ENCODE measurements around the gene STXBP6.

STXBP6 gene

GRCh38 chr14:24960816-24961215 lies 89.1 kb downstream of the STXBP6 start:
- Mint-ChIP-seq H3K36me3 (ENCODE audit: insufficient read depth) (no peaks in the 10 kb centered on the region), H3K4me1 (ENCODE audit: low read depth in 2 of 2) (no peaks in the 10 kb centered on the region), H3K9me3 (no peaks in the 10 kb centered on the region), H3K4me3 (no peak overlapping the region), H3K27me3 (peaks cover 2 to 26% of the 10 kb centered on the region in 2 donors), H3K27ac (no peak overlapping the region)
- ATAC-seq (replicated peaks) (no peak), DNase-seq (no peak)

- ATAC-seq (replicated peaks) = no peak
- DNase-seq = no peak
- H3K4me1 Mint-ChIP-seq (ENCODE audit: low read depth in 2 of 2) = no peaks in the 10 kb centered on the region
These were observed 90.1 kb downstream of the STXBP6 start for GRCh38 chr14:24959791-24960331.

GRCh38 chr14:24958271-24958670 lies 91.7 kb downstream of the STXBP6 start:
- H3K36me3 Mint-ChIP-seq (ENCODE audit: insufficient read depth) = no peaks in the 10 kb centered on the region
- DNase-seq (no peak), ATAC-seq (replicated peaks) (no peak)
- H3K27me3 Mint-ChIP-seq = peaks cover 27 to 43% of the 10 kb centered on the region in 2 donors
- no peak overlapping the region for H3K4me3 Mint-ChIP-seq
- H3K9me3 Mint-ChIP-seq = no peaks in the 10 kb centered on the region
- H3K4me1 Mint-ChIP-seq (ENCODE audit: low read depth in 2 of 2) = no peaks in the 10 kb centered on the region
- H3K27ac Mint-ChIP-seq = no peak overlapping the region

More at GRCh38 chr14:24959791-24960331, 90.1 kb downstream of the STXBP6 start:
- Mint-ChIP-seq H3K9me3 (no peaks in the 10 kb centered on the region), H3K4me3 (no peak overlapping the region), H3K36me3 (ENCODE audit: insufficient read depth) (no peaks in the 10 kb centered on the region), H3K27ac (no peak overlapping the region), H3K27me3 (peaks cover 12 to 34% of the 10 kb centered on the region in 2 donors)

DNA sequence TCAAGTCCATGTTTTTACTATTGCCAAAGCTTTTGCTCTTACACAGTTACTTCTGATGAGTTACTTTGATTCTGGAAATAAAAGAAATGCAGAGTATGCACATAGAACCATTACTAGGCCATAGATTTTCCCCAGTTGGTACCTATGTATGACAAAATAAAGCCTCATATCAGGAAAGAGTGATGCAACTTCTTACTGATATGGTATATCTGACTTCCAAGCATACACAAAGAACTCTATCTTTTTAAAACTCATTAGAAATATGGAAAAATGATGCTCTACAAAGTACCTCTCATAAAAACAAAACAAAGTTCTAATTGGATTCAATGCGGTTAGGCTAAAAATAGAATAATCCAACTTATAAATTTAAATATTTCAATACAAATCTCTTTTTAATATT lies 92.1 kb downstream of the STXBP6 start:
- no peak overlapping the region for H3K27ac Mint-ChIP-seq
- H3K36me3 Mint-ChIP-seq (ENCODE audit: insufficient read depth) = no peaks in the 10 kb centered on the region
- no peaks in the 10 kb centered on the region for H3K4me1 Mint-ChIP-seq (ENCODE audit: low read depth in 2 of 2)
- DNase-seq (no peak), ATAC-seq (replicated peaks) (no peak)
- H3K4me3 Mint-ChIP-seq = no peak overlapping the region
- peaks cover 32 to 47% of the 10 kb centered on the region in 2 donors for H3K27me3 Mint-ChIP-seq
- no peaks in the 10 kb centered on the region for H3K9me3 Mint-ChIP-seq

DNA sequence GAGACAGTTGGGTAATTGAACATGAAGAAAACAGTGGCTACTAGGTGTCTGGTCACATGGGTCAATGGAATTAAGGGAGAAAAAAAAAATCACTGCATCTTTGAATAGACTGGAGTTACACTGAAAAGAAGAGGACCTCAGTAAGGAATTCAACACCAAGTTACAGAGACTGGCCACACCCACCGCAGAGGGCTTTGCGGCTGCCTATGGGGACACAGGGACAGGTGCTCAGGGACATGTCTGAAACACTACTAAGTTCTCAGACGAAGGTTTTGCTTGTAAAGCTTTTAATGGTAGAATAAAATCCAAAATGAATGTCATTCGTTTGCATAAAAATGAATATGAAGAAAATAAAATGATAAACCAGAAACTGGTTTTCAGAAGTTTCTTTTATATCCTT lies 93.8 kb downstream of the STXBP6 start:
- Mint-ChIP-seq H3K27me3 (peaks cover 32 to 50% of the 10 kb centered on the region in 2 donors), H3K9me3 (no peaks in the 10 kb centered on the region), H3K36me3 (ENCODE audit: insufficient read depth) (no peaks in the 10 kb centered on the region), H3K4me1 (ENCODE audit: low read depth in 2 of 2) (no peaks in the 10 kb centered on the region), H3K4me3 (no peak overlapping the region), H3K27ac (no peak overlapping the region)
- DNase-seq (no peak), ATAC-seq (replicated peaks) (no peak)

DNA sequence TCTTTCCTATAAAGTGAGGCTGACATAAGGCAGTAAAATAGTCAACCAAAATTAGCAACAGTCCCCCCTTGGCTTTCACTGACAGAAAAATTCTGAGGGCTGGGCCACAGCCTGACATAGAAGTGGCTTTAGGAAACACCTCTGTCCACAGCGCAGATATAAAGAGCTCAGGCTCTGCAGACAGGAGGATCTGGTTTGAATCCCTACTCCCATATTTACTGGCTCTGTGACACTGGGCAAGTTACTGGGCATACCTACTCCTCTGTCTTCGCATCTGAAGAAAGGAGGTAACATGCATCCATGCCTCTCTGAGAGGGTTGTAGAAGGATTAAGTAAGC lies 95.3 kb downstream of the STXBP6 start:
- DNase-seq = no peak
- no peak overlapping the region for H3K4me3 Mint-ChIP-seq
- no peaks in the 10 kb centered on the region for H3K4me1 Mint-ChIP-seq (ENCODE audit: low read depth in 2 of 2)
- no peaks in the 10 kb centered on the region for H3K36me3 Mint-ChIP-seq (ENCODE audit: insufficient read depth)
- H3K9me3 Mint-ChIP-seq = no peaks in the 10 kb centered on the region
- peaks cover 32 to 50% of the 10 kb centered on the region in 2 donors for H3K27me3 Mint-ChIP-seq
- no peak overlapping the region for H3K27ac Mint-ChIP-seq
- no peak for ATAC-seq (replicated peaks)

DNA sequence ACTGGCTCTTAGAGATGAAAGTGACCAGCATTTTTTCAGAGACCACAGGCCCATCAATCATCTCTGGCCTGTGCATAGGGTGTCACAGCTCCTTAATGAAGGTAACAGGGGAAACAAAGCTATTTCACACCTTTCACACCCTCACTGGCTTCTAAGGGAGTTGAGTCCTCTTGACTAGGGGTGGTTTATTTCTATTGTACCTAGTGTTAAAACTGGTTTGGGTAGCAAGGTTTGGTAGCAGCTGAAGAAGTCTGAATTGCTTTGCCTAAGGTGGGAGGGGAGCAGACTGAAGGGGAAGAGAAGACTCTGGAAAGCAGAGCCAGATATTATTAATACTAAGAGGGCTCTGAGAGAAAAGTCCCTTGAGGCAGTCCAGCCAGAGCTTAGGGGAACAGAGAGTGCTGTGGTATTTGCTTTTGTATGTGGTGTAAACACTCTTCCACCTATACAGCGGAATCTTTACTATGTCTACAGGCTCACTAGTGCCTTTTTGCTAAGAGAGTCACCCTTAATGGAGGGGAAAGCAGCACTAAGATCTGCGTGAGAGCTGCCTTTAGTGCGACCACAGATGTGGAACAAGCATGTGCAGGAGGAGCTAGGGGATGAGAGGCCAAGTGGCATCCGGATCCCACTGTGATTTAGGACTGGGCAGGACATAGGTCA lies 95.8 kb downstream of the STXBP6 start:
- Mint-ChIP-seq H3K27ac (no peak overlapping the region), H3K27me3 (peaks cover 32 to 49% of the 10 kb centered on the region in 2 donors), H3K4me1 (ENCODE audit: low read depth in 2 of 2) (no peaks in the 10 kb centered on the region), H3K9me3 (no peaks in the 10 kb centered on the region), H3K36me3 (ENCODE audit: insufficient read depth) (no peaks in the 10 kb centered on the region), H3K4me3 (no peak overlapping the region)
- DNase-seq = no peak
- no peak for ATAC-seq (replicated peaks)

DNA sequence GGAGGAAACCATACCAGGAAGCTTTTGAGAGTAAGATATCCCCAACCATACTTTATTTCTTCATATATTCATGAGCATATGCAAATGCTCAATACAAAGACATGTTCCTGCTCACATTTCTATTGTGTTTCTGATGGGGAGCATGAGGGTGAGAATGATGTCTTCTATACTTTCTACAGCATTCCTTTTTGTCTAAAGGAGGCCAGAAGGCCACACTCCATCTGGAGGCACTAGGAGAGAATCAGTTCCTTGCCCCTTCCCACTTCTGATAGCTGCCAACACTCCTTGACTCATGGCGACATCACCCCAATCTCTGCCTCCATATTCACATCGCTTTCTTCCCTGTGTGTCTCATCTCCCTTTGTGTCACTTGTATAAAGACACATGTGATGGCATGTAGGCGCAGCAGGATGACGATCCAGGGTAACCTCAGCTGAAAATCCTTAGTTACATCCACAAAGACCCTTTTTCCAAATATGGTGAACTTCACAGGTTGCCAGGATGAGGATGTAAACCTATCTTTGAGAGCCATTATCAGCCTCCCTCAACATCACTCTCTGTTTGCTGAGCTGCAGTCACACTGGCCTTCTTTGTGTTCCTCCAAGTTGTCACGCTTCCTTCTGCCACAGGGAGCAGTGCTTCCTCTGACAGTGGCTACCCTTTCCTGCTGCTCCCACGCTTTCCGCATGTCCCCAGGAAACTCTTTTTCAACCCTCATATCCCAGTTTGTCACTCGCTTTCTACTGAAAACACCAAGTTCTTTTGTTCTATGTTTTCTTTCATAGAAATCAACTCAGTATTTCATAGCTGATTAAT lies 96.9 kb downstream of the STXBP6 start:
- Mint-ChIP-seq H3K27ac (no peak overlapping the region), H3K4me1 (ENCODE audit: low read depth in 2 of 2) (no peaks in the 10 kb centered on the region), H3K9me3 (no peaks in the 10 kb centered on the region), H3K27me3 (peaks cover 32 to 44% of the 10 kb centered on the region in 2 donors), H3K36me3 (ENCODE audit: insufficient read depth) (no peaks in the 10 kb centered on the region), H3K4me3 (no peak overlapping the region)
- DNase-seq (no peak), ATAC-seq (replicated peaks) (no peak)

GRCh38 chr14:24948261-24948847 lies 101.6 kb downstream of the STXBP6 start:
- H3K4me1 Mint-ChIP-seq (ENCODE audit: low read depth in 2 of 2) = no peaks in the 10 kb centered on the region
- no peak overlapping the region for H3K27ac Mint-ChIP-seq
- peaks cover 14 to 32% of the 10 kb centered on the region in 2 donors for H3K27me3 Mint-ChIP-seq
- H3K36me3 Mint-ChIP-seq (ENCODE audit: insufficient read depth) = no peaks in the 10 kb centered on the region
- ATAC-seq (replicated peaks) (no peak), DNase-seq (no peak)
- H3K4me3 Mint-ChIP-seq = no peak overlapping the region
- no peaks in the 10 kb centered on the region for H3K9me3 Mint-ChIP-seq

- ATAC-seq (replicated peaks) = no peak
These were observed 102.8 kb downstream of the STXBP6 start for GRCh38 chr14:24947131-24947530.

DNA sequence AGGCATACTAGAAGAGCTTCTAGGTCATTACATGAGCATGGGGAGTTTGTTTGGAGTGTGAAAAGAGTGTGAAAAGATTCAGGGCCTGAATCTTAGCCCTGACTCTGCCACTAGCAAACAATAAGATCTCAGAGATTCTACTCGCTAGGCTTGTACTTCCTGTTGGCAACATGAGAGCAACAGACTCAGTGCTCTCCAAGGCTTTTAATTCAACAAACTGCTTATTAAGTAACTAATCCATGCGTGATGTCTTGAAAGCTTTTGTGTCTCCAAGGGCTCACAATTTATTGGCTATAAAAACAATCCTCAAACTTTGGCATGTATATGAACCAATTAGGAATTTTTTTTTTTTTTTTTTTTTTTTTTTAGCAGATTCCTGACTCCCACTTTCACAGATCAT lies 105.1 kb downstream of the STXBP6 start:
- Mint-ChIP-seq H3K9me3 (no peaks in the 10 kb centered on the region), H3K4me1 (ENCODE audit: low read depth in 2 of 2) (no peaks in the 10 kb centered on the region), H3K27me3 (peaks cover 8 to 23% of the 10 kb centered on the region in 2 donors), H3K27ac (no peak overlapping the region), H3K4me3 (no peak overlapping the region), H3K36me3 (ENCODE audit: insufficient read depth) (no peaks in the 10 kb centered on the region)
- ATAC-seq (replicated peaks) = no peak
- no peak for DNase-seq

More at GRCh38 chr14:24947131-24947530, 102.8 kb downstream of the STXBP6 start:
- no peaks in the 10 kb centered on the region for H3K4me1 Mint-ChIP-seq (ENCODE audit: low read depth in 2 of 2)
- H3K27me3 Mint-ChIP-seq = peaks cover 8 to 23% of the 10 kb centered on the region in 2 donors
- no peak overlapping the region for H3K4me3 Mint-ChIP-seq
- H3K9me3 Mint-ChIP-seq = no peaks in the 10 kb centered on the region
- no peak for DNase-seq
- H3K36me3 Mint-ChIP-seq (ENCODE audit: insufficient read depth) = no peaks in the 10 kb centered on the region
- H3K27ac Mint-ChIP-seq = no peak overlapping the region

- ATAC-seq (replicated peaks) = no peak
- no peak for DNase-seq
- Mint-ChIP-seq H3K27ac (no peak overlapping the region), H3K9me3 (no peaks in the 10 kb centered on the region), H3K4me1 (ENCODE audit: low read depth in 2 of 2) (no peaks in the 10 kb centered on the region), H3K4me3 (no peak overlapping the region), H3K27me3 (peaks cover 8 to 21% of the 10 kb centered on the region in 2 donors), H3K36me3 (ENCODE audit: insufficient read depth) (no peaks in the 10 kb centered on the region)
These were observed 106.9 kb downstream of the STXBP6 start for GRCh38 chr14:24943024-24943423.

GRCh38 chr14:24941719-24942118 lies 108.2 kb downstream of the STXBP6 start:
- no peaks in the 10 kb centered on the region for H3K4me1 Mint-ChIP-seq (ENCODE audit: low read depth in 2 of 2)
- H3K9me3 Mint-ChIP-seq = no peaks in the 10 kb centered on the region
- H3K4me3 Mint-ChIP-seq = no peak overlapping the region
- H3K36me3 Mint-ChIP-seq (ENCODE audit: insufficient read depth) = no peaks in the 10 kb centered on the region
- H3K27me3 Mint-ChIP-seq = peaks cover 8% of the 10 kb centered on the region in 2 donors
- no peak for ATAC-seq (replicated peaks)
- DNase-seq = no peak
- H3K27ac Mint-ChIP-seq = no peak overlapping the region
